GM19043 (cell line): Measurements from ENCODE around the gene SRC.

Experiments used
- ATAC-seq: cut with Tn5 transposase; IDR thresholded peaks from one replicate; pipeline ENCODE4 v1.9.1; 2021; ENCODE audit warnings: low read depth; ENCODE audit not compliant: unreplicated experiment

Gene SRC

GRCh38 chr20:37406010-37406998 lies 60.4 kb downstream of the SRC start:
- ATAC-seq, result no peak

- ATAC-seq, result no peak
Observed at GRCh38 chr20:37407019-37407566, 61.2 kb downstream of the SRC start.

GRCh38 chr20:37407573-37408002 lies 61.6 kb downstream of the SRC start:
- no peak for ATAC-seq

GRCh38 chr20:37408302-37409193 lies 62.6 kb downstream of the SRC start:
- no peak for ATAC-seq

- no peak for ATAC-seq
Observed at GRCh38 chr20:37411408-37412219, 65.7 kb downstream of the SRC start.

- ATAC-seq, result no peak
Observed at GRCh38 chr20:37413023-37413334, 67.0 kb downstream of the SRC start.

- ATAC-seq, result no peak
Observed at GRCh38 chr20:37413379-37413778, 67.4 kb downstream of the SRC start.

GRCh38 chr20:37414224-37415035 lies 68.5 kb downstream of the SRC start:
- ATAC-seq, result no peak

- ATAC-seq, result no peak
Observed at GRCh38 chr20:37415118-37416085, 69.5 kb downstream of the SRC start.

- ATAC-seq, result no peak
Observed at GRCh38 chr20:37416100-37416847, 70.3 kb downstream of the SRC start.

GRCh38 chr20:37416848-37417616 lies 71.1 kb downstream of the SRC start:
- ATAC-seq, result no peak

- no peak for ATAC-seq
Observed at GRCh38 chr20:37417617-37418467, 71.9 kb downstream of the SRC start.

- no peak for ATAC-seq
Observed at GRCh38 chr20:37418591-37419109, 72.7 kb downstream of the SRC start.

- no peak for ATAC-seq
Observed at GRCh38 chr20:37419307-37419706, 73.4 kb downstream of the SRC start.

- ATAC-seq, result no peak
Observed at GRCh38 chr20:37419774-37420542, 74.0 kb downstream of the SRC start.
